Measurements from ENCODE around the gene ASIC3. TPM values are rescaled to one million over a fixed set of nuclear protein-coding genes. Genes with fewer than 3 reads are reported as not detected.

The ASIC3 gene
- total RNA-seq, 6 experiments from 2014 or later, result 0.09 to 0.76 (median 0.31) TPM

DNA sequence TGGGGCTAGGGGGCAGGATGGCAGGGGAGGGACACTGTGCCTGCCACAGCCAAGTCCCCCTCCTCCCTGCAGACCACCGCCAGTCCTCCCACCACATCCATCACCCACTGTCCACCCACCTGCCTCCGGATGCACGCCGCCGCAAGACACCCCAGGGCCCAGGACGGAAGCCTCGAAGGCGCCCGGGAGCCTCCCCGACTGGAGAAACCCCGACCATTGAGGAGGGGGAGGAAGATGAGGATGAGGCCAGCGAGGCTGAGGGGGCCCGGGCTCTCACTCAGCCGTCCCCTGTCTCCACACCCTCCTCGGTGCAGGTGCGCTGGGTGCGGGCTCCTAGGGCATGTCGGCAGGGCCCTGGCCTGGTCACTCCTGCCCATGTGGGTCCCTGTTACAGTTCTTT lies 16.1 kb downstream of the ASIC3 start:
- H3K9me3 Mint-ChIP-seq, result no peaks in the 10 kb centered on the region
- H3K27ac Mint-ChIP-seq, result no peak overlapping the region
- TF ChIP-seq, protein P1, sequence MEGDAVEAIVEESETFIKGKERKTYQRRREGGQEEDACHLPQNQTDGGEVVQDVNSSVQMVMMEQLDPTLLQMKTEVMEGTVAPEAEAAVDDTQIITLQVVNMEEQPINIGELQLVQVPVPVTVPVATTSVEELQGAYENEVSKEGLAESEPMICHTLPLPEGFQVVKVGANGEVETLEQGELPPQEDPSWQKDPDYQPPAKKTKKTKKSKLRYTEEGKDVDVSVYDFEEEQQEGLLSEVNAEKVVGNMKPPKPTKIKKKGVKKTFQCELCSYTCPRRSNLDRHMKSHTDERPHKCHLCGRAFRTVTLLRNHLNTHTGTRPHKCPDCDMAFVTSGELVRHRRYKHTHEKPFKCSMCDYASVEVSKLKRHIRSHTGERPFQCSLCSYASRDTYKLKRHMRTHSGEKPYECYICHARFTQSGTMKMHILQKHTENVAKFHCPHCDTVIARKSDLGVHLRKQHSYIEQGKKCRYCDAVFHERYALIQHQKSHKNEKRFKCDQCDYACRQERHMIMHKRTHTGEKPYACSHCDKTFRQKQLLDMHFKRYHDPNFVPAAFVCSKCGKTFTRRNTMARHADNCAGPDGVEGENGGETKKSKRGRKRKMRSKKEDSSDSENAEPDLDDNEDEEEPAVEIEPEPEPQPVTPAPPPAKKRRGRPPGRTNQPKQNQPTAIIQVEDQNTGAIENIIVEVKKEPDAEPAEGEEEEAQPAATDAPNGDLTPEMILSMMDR (IDR thresholded peaks at IDR 0.05), result no peak
- H3K27me3 Mint-ChIP-seq (ENCODE audit: insufficient read depth), result peaks cover 1% of the 10 kb centered on the region
- H3K36me3 Mint-ChIP-seq (ENCODE audit: low read depth), result peaks cover 16% of the 10 kb centered on the region
- peaks cover 35% of the 10 kb centered on the region for H3K4me1 Mint-ChIP-seq (ENCODE audit: low read depth)
- no peak overlapping the region for H3K4me3 Mint-ChIP-seq
- no peak for DNase-seq

DNA sequence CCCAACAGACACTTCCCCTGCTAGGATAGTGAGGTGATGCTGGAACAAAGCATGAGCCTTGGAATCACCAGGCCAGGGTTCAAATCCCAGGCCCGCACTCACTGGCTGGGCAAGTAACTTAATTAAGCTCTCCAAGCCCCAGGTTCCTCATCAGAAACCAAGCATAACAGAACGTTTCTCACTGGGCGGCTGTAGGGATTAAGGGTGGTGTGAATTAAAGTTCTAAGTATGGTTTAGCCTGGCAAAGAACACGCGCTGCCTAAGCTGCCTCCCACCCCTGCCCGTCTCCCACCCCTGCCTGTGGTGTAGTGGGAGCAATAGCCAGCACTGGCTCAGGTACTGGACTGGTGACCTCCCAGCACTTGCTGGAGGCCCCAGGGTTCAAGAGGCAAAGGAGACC lies 16.7 kb downstream of the ASIC3 start:
- H3K9me3 Mint-ChIP-seq, result no peaks in the 10 kb centered on the region
- H3K4me3 Mint-ChIP-seq, result no peak overlapping the region
- no peak overlapping the region for H3K27ac Mint-ChIP-seq
- H3K36me3 Mint-ChIP-seq (ENCODE audit: low read depth), result peaks cover 16% of the 10 kb centered on the region
- no peak for DNase-seq
- peaks cover 35% of the 10 kb centered on the region for H3K4me1 Mint-ChIP-seq (ENCODE audit: low read depth)
- peaks cover 1% of the 10 kb centered on the region for H3K27me3 Mint-ChIP-seq (ENCODE audit: insufficient read depth)
- TF ChIP-seq, protein P1 (IDR thresholded peaks at IDR 0.05), result no peak

DNA sequence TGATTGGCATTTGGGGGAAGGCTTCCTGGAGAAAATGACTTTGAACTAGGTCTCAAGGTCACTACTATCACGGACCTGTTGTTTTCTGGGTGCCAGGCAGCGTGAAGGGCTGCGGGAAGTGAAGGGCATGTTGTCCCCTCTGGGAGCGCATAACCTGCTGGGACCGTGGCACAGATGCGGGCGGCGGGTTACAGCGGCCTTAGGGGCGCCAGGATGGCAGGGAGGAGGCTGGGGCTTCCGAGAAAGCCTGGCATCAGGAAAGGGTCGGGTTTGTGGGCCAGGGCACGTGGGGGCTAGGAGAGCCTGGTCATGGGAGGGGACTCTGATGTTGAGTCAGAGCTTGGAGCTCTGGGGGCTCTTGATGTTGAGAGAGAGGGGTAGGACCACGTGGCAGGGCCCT lies 17.2 kb downstream of the ASIC3 start:
- Mint-ChIP-seq H3K36me3 (ENCODE audit: low read depth) (peaks cover 16% of the 10 kb centered on the region), H3K27ac (no peak overlapping the region), H3K4me1 (ENCODE audit: low read depth) (peaks cover 35% of the 10 kb centered on the region), H3K27me3 (ENCODE audit: insufficient read depth) (peaks cover 1% of the 10 kb centered on the region), H3K9me3 (no peaks in the 10 kb centered on the region), H3K4me3 (no peak overlapping the region)
- TF ChIP-seq, protein P1 (IDR thresholded peaks at IDR 0.05), result no peak
- DNase-seq, result no peak

DNA sequence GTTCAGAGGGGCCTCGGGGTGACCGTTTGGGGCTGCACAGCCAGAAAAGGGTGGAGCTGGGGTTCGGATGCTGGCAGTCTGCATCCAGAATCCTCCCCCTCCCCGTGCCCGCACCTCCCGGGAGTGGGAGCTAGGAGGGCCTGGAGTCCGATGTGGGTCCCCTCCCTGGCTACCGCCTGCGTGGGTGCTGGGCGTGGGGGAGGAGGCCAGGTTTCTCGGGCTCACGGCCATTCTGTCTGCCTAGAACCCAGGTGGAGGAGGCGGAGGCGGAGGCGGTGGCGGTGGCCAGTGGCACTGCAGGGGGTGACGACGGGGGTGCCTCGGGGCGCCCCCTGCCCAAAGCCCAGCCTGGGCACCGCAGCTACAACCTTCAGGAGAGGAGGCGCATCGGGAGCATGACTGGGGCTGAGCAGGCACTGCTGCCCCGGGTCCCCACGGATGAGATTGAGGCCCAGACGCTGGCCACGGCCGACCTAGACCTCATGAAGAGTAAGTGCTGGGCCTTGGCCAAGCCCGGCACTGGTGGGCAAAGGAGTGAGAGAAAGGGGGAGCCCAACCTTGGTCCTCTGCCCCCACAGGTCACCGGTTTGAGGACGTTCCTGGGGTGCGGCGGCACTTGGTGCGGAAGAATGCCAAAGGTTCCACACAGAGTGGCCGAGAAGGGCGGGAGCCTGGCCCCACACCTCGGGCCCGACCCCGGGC lies 18.1 kb downstream of the ASIC3 start:
- Mint-ChIP-seq H3K27me3 (ENCODE audit: insufficient read depth) (peaks cover 1% of the 10 kb centered on the region; the same call in 1 of the 2 replicates), H3K4me3 (no peak overlapping the region), H3K27ac (no peak overlapping the region), H3K9me3 (no peaks in the 10 kb centered on the region), H3K4me1 (ENCODE audit: low read depth) (peaks cover 26% of the 10 kb centered on the region), H3K36me3 (ENCODE audit: low read depth) (peaks cover 16% of the 10 kb centered on the region)
- DNase-seq, result no peak
- TF ChIP-seq, protein P1 (IDR thresholded peaks at IDR 0.05), result no peak

DNA sequence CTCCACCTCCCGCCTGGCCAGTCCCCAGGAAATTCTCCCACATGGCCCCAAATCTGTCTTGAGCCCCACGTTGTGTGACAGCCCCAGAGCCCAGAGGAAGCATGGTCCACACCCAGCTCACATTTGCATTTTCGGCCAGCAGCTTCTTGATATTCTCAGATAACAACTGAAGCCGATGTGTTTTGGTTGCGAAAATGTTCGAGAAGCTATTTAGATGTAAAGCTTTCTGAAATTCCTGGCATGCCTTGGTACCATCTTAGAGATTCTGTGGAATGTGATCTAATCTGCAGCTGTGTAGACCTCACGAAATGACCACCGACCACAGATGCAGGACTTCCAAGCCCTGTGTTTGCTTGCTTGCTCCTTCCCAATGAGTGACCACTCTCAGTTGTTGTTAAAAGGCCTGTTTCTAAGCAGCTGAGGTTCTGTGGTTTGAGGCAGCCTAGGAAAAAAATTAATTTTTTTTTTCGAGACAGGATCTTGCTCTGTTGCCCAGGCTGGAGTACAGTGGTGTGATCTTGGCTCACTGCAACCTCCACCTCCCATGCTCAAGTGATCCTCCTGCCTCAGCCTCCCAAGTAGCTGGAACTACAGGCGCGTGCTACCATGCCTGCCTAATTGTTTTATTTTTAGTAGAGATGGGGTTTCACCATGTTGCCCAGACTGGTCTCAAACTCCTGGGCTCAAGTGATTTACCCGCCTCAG lies 19.9 kb downstream of the ASIC3 start:
- Mint-ChIP-seq H3K36me3 (ENCODE audit: low read depth) (peaks cover 20% of the 10 kb centered on the region), H3K27me3 (ENCODE audit: insufficient read depth) (peaks cover 1% of the 10 kb centered on the region; the same call in 1 of the 2 replicates), H3K9me3 (no peaks in the 10 kb centered on the region), H3K4me1 (ENCODE audit: low read depth) (peaks cover 14% of the 10 kb centered on the region), H3K27ac (peak overlapping the region; percentile 81), H3K4me3 (no peak overlapping the region)
- peak; percentile 77 for DNase-seq
- TF ChIP-seq, protein P1 (IDR thresholded peaks at IDR 0.05), result no peak
